ENCODE measurements around the gene NELL2.

The NELL2 gene

DNA sequence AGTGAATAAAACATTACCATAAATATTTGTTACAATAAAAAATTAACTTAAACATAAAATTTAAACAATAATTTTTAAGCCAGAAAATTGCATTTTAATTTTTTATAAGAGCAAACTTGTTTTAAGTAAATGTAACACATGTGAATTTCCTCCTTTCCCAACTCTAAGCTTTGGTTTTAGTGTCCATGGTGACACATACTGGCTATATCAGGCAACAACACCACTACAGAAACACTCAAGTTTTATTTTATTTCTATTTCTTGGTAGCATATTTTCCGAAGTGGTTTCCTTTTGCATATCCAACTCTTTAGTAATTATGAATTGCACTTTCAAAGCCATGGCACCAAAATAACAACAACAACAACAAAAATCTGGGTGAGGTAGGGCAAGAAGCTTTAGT lies 2.2 kb downstream of the NELL2 start:
- no peak overlapping the region for H2BK120ac ChIP-seq (ENCODE audit: insufficient read depth, low read length, poor library complexity)
- no peak for DNase-seq
- H2AK5ac ChIP-seq (ENCODE audit: low read length) = no peak overlapping the region
- no peaks in the 10 kb centered on the region for H3K36me3 ChIP-seq (ENCODE audit: control insufficient read depth in 1 of 2, insufficient read depth in 2 of 2, low read length in 2 of 2)
- H3K4me2 ChIP-seq (ENCODE audit: low read length) = no peak overlapping the region
- H2BK5ac ChIP-seq (ENCODE audit: low read depth, low read length, poor library complexity) = no peak overlapping the region
- no peak overlapping the region for H3K4me3 ChIP-seq (ENCODE audit: low read depth, low read length)
- H3K27ac ChIP-seq (ENCODE audit: low read depth, low read length) = no peak overlapping the region
- H4K8ac ChIP-seq (ENCODE audit: low read depth, low read length) = no peak overlapping the region
- H3K23ac ChIP-seq (ENCODE audit: low read length) = no peak overlapping the region
- H3K4ac ChIP-seq (ENCODE audit: low read depth, low read length) = no peak overlapping the region
- H4K91ac ChIP-seq (ENCODE audit: low read depth, low read length) = no peak overlapping the region
- no peak overlapping the region for H2BK12ac ChIP-seq (ENCODE audit: low read length)
- H3K9me3 ChIP-seq (ENCODE audit: insufficient read depth, low read depth, low read length) = no peaks in the 10 kb centered on the region
- H3K14ac ChIP-seq (ENCODE audit: low read length) = no peak overlapping the region
- no peak overlapping the region for H3K9ac ChIP-seq (ENCODE audit: low read length)
- no peak overlapping the region for H2AFZ ChIP-seq (ENCODE audit: insufficient read depth, low read length, poor library complexity)
- peaks cover 8 to 11% of the 10 kb centered on the region in 2 experiments for H3K4me1 ChIP-seq (ENCODE audit: control insufficient read depth in 1 of 2, insufficient read depth in 2 of 2, low read length in 2 of 2)
- peaks cover 15% of the 10 kb centered on the region for H3K27me3 ChIP-seq (ENCODE audit: insufficient read depth, low read length)
- H3K79me1 ChIP-seq (ENCODE audit: low read length) = no peaks in the 10 kb centered on the region
- no peak overlapping the region for H3K18ac ChIP-seq (ENCODE audit: low read length)
- no peaks in the 10 kb centered on the region for H3K79me2 ChIP-seq (ENCODE audit: control insufficient read depth, insufficient read depth, low read length, poor library complexity)
- H4K12ac ChIP-seq (ENCODE audit: low read depth, low read length) = no peak overlapping the region
- WGBS (ENCODE audit: extremely low coverage, insufficient coverage, insufficient read length) = no CpG with 5 or more reads among the region's 1 CpG

DNA sequence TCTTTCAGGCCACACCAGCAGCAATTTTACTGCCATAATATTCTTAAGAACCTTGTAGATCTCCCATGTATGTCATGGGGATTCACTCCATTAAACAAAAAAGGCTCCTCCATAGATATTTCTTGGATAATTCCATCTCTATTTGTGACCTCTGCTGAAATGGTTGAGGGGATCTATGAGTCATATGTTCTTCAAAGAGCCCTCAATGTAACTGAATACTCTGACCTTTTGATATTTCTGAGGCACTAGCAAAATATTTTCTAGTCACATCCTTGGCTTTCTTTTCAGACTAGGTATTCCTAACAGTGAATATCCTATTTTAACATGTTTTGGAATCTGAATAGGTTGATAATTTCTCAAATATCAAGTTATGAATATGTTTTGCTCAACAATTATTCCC lies 6.6 kb downstream of the NELL2 start:
- H3K27ac ChIP-seq (ENCODE audit: low read depth, low read length) = no peak overlapping the region
- no peaks in the 10 kb centered on the region for H3K27me3 ChIP-seq (ENCODE audit: insufficient read depth, low read length)
- H4K91ac ChIP-seq (ENCODE audit: low read depth, low read length) = no peak overlapping the region
- H3K14ac ChIP-seq (ENCODE audit: low read length) = no peak overlapping the region
- H3K79me1 ChIP-seq (ENCODE audit: low read length) = no peaks in the 10 kb centered on the region
- H4K12ac ChIP-seq (ENCODE audit: low read depth, low read length) = no peak overlapping the region
- no peaks in the 10 kb centered on the region for H3K4me1 ChIP-seq (ENCODE audit: control insufficient read depth in 1 of 2, insufficient read depth in 2 of 2, low read length in 2 of 2)
- H3K79me2 ChIP-seq (ENCODE audit: control insufficient read depth, insufficient read depth, low read length, poor library complexity) = no peaks in the 10 kb centered on the region
- no peak overlapping the region for H2AFZ ChIP-seq (ENCODE audit: insufficient read depth, low read length, poor library complexity)
- no peak overlapping the region for H2BK12ac ChIP-seq (ENCODE audit: low read length)
- H3K4ac ChIP-seq (ENCODE audit: low read depth, low read length) = no peak overlapping the region
- H4K8ac ChIP-seq (ENCODE audit: low read depth, low read length) = no peak overlapping the region
- no peak overlapping the region for H3K23ac ChIP-seq (ENCODE audit: low read length)
- no peak for DNase-seq
- no peak overlapping the region for H3K18ac ChIP-seq (ENCODE audit: low read length)
- no peak overlapping the region for H3K4me2 ChIP-seq (ENCODE audit: low read length)
- H3K9ac ChIP-seq (ENCODE audit: low read length) = no peak overlapping the region
- H3K4me3 ChIP-seq (ENCODE audit: low read depth, low read length) = no peak overlapping the region
- no peak overlapping the region for H2BK120ac ChIP-seq (ENCODE audit: insufficient read depth, low read length, poor library complexity)
- H3K9me3 ChIP-seq (ENCODE audit: insufficient read depth, low read depth, low read length) = no peaks in the 10 kb centered on the region
- H2BK5ac ChIP-seq (ENCODE audit: low read depth, low read length, poor library complexity) = no peak overlapping the region
- H2AK5ac ChIP-seq (ENCODE audit: low read length) = no peak overlapping the region
- no peaks in the 10 kb centered on the region for H3K36me3 ChIP-seq (ENCODE audit: control insufficient read depth in 1 of 2, insufficient read depth in 2 of 2, low read length in 2 of 2)

DNA sequence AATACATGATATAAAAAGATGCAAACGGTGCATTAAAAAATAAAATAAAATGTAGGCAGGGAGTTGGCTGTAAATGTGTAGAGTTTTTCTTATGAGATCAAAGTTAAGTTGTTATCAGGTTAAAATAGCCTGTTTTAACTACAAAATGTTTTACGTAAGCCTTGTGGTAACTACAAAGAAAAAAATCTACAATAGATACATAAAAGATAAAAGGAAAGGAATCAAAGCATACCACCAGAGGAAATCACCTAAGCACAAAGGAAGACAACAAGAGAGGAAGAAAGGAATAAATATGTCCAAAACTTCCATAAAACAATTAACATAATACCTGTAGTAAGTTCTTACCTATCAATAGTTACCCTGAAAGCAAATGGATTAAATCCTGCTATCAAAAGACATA lies 12.2 kb downstream of the NELL2 start:
- H3K4me1 ChIP-seq (ENCODE audit: control insufficient read depth in 1 of 2, insufficient read depth in 2 of 2, low read length in 2 of 2) = no peaks in the 10 kb centered on the region
- H2AFZ ChIP-seq (ENCODE audit: insufficient read depth, low read length, poor library complexity) = no peak overlapping the region
- H3K79me1 ChIP-seq (ENCODE audit: low read length) = no peaks in the 10 kb centered on the region
- no peak overlapping the region for H3K4me3 ChIP-seq (ENCODE audit: low read depth, low read length)
- no peak overlapping the region for H3K14ac ChIP-seq (ENCODE audit: low read length)
- H3K4me2 ChIP-seq (ENCODE audit: low read length) = no peak overlapping the region
- H3K23ac ChIP-seq (ENCODE audit: low read length) = no peak overlapping the region
- no peak overlapping the region for H3K18ac ChIP-seq (ENCODE audit: low read length)
- H3K4ac ChIP-seq (ENCODE audit: low read depth, low read length) = no peak overlapping the region
- H2BK5ac ChIP-seq (ENCODE audit: low read depth, low read length, poor library complexity) = no peak overlapping the region
- DNase-seq = no peak
- no peaks in the 10 kb centered on the region for H3K9me3 ChIP-seq (ENCODE audit: insufficient read depth, low read depth, low read length)
- no peak overlapping the region for H2AK5ac ChIP-seq (ENCODE audit: low read length)
- H3K79me2 ChIP-seq (ENCODE audit: control insufficient read depth, insufficient read depth, low read length, poor library complexity) = no peaks in the 10 kb centered on the region
- no CpG with 5 or more reads among the region's 2 CpGs for whole genome bisulfite sequencing (ENCODE audit: extremely low coverage, insufficient coverage, insufficient read length)
- no peak overlapping the region for H3K27ac ChIP-seq (ENCODE audit: low read depth, low read length)
- H3K27me3 ChIP-seq (ENCODE audit: insufficient read depth, low read length) = no peaks in the 10 kb centered on the region
- no peak overlapping the region for H2BK120ac ChIP-seq (ENCODE audit: insufficient read depth, low read length, poor library complexity)
- no peak overlapping the region for H4K91ac ChIP-seq (ENCODE audit: low read depth, low read length)
- H3K9ac ChIP-seq (ENCODE audit: low read length) = no peak overlapping the region
- H3K36me3 ChIP-seq (ENCODE audit: control insufficient read depth in 1 of 2, insufficient read depth in 2 of 2, low read length in 2 of 2) = no peaks in the 10 kb centered on the region
- H2BK12ac ChIP-seq (ENCODE audit: low read length) = no peak overlapping the region
- H4K8ac ChIP-seq (ENCODE audit: low read depth, low read length) = no peak overlapping the region
- no peak overlapping the region for H4K12ac ChIP-seq (ENCODE audit: low read depth, low read length)

DNA sequence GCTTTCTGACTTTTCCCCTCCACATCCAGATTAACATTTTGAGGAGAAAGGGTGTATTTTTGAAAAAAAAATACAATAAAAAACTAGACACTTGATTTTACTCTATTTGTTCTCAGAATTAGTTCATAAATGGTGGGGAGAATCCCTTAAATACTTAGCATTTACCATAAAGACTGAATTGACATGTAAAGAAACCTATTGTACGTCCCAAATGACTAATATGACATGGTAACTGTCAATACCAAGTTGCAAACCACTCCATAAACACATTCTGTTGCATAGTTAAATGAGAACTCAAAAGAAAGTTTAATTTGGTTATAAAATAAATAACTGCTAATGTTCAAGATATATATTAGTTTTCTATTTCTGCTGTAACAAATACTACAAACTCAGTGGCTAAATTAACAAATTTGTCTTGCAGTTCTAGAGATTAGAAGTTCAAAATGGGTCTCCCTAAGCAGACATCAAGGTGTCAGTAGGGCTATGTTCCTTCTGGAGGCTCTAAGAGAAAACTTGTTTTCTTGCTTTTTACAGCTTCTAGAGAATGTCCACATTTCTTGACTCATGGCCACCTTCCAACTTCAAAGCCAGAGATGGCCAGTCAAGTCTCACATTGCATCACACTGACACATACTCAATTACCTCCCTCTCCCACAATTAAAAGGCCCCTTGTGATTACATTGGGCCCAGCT lies 16.0 kb downstream of the NELL2 start:
- Histone ChIP-seq H4K8ac (ENCODE audit: low read depth, low read length) (no peak overlapping the region), H2AFZ (ENCODE audit: insufficient read depth, low read length, poor library complexity) (no peak overlapping the region), H3K4me2 (ENCODE audit: low read length) (no peak overlapping the region), H2AK5ac (ENCODE audit: low read length) (no peak overlapping the region), H3K79me1 (ENCODE audit: low read length) (no peaks in the 10 kb centered on the region), H3K14ac (ENCODE audit: low read length) (no peak overlapping the region), H4K91ac (ENCODE audit: low read depth, low read length) (no peak overlapping the region), H3K27me3 (ENCODE audit: insufficient read depth, low read length) (no peaks in the 10 kb centered on the region), H3K4ac (ENCODE audit: low read depth, low read length) (no peak overlapping the region), H3K79me2 (ENCODE audit: control insufficient read depth, insufficient read depth, low read length, poor library complexity) (no peaks in the 10 kb centered on the region), H2BK12ac (ENCODE audit: low read length) (no peak overlapping the region), H3K9ac (ENCODE audit: low read length) (no peak overlapping the region), H3K9me3 (ENCODE audit: insufficient read depth, low read depth, low read length) (no peaks in the 10 kb centered on the region), H3K23ac (ENCODE audit: low read length) (no peak overlapping the region), H2BK5ac (ENCODE audit: low read depth, low read length, poor library complexity) (no peak overlapping the region), H3K18ac (ENCODE audit: low read length) (no peak overlapping the region), H3K4me1 (ENCODE audit: control insufficient read depth in 1 of 2, insufficient read depth in 2 of 2, low read length in 2 of 2) (no peaks in the 10 kb centered on the region), H3K27ac (ENCODE audit: low read depth, low read length) (no peak overlapping the region), H2BK120ac (ENCODE audit: insufficient read depth, low read length, poor library complexity) (no peak overlapping the region), H3K4me3 (ENCODE audit: low read depth, low read length) (no peak overlapping the region), H4K12ac (ENCODE audit: low read depth, low read length) (no peak overlapping the region), H3K36me3 (ENCODE audit: control insufficient read depth in 1 of 2, insufficient read depth in 2 of 2, low read length in 2 of 2) (no peaks in the 10 kb centered on the region)
- WGBS (ENCODE audit: extremely low coverage, insufficient coverage, insufficient read length) = no CpG with 5 or more reads among the region's 1 CpG
- DNase-seq = no peak

All from trophoblast cell (in vitro differentiated cells and primary cell).